Measurements from ENCODE around the gene DLGAP1.

- no peak for TF ChIP-seq POLR2A (IDR thresholded peaks at IDR 0.05)
- TF ChIP-seq CTCF (IDR thresholded peaks at IDR 0.05): peak; percentile 23 to 32 (median 28)
- TF ChIP-seq EP300 (IDR thresholded peaks at IDR 0.05): no peak
Measured at GRCh38 chr18:4106407-4107033, 348.6 kb downstream of the DLGAP1 start.
